ENCODE data around the gene HHEX.
"Not testable (repeated sequence)": the region's sequence is repeated elsewhere in the genome, so short reads cannot be mapped to it uniquely, and the experiment has no call there.

The HHEX gene

GRCh38 chr10:92689663-92690210, at the start of gene HHEX:
TSS of gene HHEX (plus strand) at chr10:92689955. CDS start at chr10:92689987, 32 bp downstream.
- peak; percentile 91 for DNase-seq

- no peak for DNase-seq
Observed at GRCh38 chr10:92640107-92640506, 49.6 kb upstream of the HHEX start.

- DNase-seq = no peak
Observed at GRCh38 chr10:92641492-92641891, 48.3 kb upstream of the HHEX start.

- DNase-seq = peak; percentile 50
Observed at GRCh38 chr10:92644921-92645320, 44.8 kb upstream of the HHEX start.

- DNase-seq = not testable (repeated sequence)
Observed at GRCh38 chr10:92650864-92651263, 38.9 kb upstream of the HHEX start.

- no peak for DNase-seq
Observed at GRCh38 chr10:92655426-92655825, 34.3 kb upstream of the HHEX start.

- DNase-seq = no peak
Observed at GRCh38 chr10:92656266-92656961, 33.3 kb upstream of the HHEX start.

- DNase-seq = no peak
Observed at GRCh38 chr10:92657024-92657423, 32.7 kb upstream of the HHEX start.

GRCh38 chr10:92662848-92663247, 26.9 kb upstream of the HHEX start:
- no peak for DNase-seq

GRCh38 chr10:92664322-92664721, 25.4 kb upstream of the HHEX start:
- DNase-seq = no peak

- DNase-seq = no peak
Observed at GRCh38 chr10:92667078-92667477, 22.7 kb upstream of the HHEX start.

GRCh38 chr10:92677708-92678107, 12.0 kb upstream of the HHEX start:
- no peak for DNase-seq

GRCh38 chr10:92678206-92678605, 11.5 kb upstream of the HHEX start:
- no peak for DNase-seq

- DNase-seq = peak; percentile 10
Observed at GRCh38 chr10:92681306-92681834, 8.4 kb upstream of the HHEX start.

GRCh38 chr10:92688573-92688926, 1.2 kb upstream of the HHEX start:
- DNase-seq = peak; percentile 70

- peak; percentile 24 for DNase-seq
Observed at GRCh38 chr10:92688927-92689662, 660 bp upstream of the HHEX start.

- peak; percentile 67 for DNase-seq
Observed at GRCh38 chr10:92690211-92690914, 608 bp downstream of the HHEX start.

GRCh38 chr10:92690915-92691590, 1.3 kb downstream of the HHEX start:
- peak; percentile 74 for DNase-seq

GRCh38 chr10:92691591-92692079, 1.9 kb downstream of the HHEX start:
- DNase-seq = peak; percentile 80

- no peak for DNase-seq
Observed at GRCh38 chr10:92692080-92692671, 2.4 kb downstream of the HHEX start.

GRCh38 chr10:92692697-92693533, 3.2 kb downstream of the HHEX start:
- DNase-seq = peak; percentile 5

All from suppressor macrophage treated with lipopolysaccharide for 4 hours (primary cell).